GM18858 (cell line): ENCODE results near the gene TMPRSS2.

Experiments
- ATAC-seq: cut with Tn5 transposase; IDR thresholded peaks from one replicate; pipeline ENCODE4 v1.9.1; 2021; ENCODE audit not compliant: unreplicated experiment

Gene TMPRSS2

GRCh38 chr21:41507521-41508414, at the start of gene TMPRSS2:
Gene TMPRSS2, minus strand, starts transcription at chr21:41508158. Its CDS starts 10,025 bp downstream, at chr21:41498133.
- no peak for ATAC-seq

GRCh38 chr21:41555057-41555456, 47.1 kb upstream of the TMPRSS2 start:
- ATAC-seq, result no peak

DNA sequence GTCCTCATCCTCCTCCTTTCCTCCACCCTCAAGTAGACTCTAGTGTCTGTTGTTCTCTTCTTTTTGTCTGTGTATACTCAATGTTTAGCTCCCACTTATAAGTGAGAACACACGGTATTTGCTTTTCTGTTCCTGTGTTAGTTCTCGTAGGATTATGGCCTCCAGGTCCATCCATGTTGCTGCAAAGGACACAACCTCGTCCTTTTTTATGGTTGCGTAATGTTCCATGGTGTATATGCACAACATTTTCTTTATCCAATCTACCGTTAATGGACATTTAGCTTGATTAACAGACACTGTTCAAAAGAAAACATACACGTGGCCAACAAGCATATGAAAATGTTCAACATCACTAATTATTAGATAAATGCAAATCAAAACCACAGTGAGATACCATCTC, 44.3 kb upstream of the TMPRSS2 start:
- no peak for ATAC-seq

DNA sequence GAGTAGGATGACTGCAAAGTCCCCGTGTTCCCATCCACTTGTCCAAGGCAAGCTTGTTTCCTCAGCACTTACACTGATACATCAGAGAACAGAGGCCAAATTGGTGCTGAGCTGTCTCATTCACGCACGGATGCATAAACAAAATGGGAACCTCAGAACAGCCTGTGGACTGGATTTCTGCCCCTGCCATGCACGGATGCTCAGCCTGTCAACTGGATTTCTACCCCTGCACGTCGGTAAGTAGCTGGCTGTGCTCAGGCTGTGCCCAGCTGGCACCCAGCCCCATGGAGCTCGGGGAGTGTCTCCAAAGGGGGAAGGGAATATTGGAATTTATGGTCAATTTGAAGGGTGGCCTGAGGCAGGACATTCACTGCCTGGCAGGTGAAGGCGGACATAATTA, 40.8 kb upstream of the TMPRSS2 start:
- ATAC-seq, result no peak

DNA sequence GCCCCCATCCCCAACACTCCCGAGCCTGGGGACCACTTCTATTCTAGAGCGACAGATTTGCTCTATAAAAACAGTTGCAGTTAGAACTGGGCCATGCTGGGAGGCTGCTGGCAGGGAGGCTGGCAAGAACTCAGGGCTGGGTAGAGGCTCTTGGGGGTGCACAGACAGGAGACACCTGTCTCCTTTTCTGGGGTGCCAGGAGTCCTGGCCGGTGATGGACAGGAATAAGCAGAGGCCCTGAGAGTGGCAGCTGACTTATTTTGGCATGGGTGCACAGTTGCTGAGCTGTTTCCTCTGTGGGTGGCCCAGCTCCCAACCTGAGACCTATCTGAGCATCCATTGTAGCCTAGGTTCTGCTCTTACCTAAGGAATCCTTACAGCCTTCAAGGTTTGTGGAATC, 39.2 kb upstream of the TMPRSS2 start:
- no peak for ATAC-seq

DNA sequence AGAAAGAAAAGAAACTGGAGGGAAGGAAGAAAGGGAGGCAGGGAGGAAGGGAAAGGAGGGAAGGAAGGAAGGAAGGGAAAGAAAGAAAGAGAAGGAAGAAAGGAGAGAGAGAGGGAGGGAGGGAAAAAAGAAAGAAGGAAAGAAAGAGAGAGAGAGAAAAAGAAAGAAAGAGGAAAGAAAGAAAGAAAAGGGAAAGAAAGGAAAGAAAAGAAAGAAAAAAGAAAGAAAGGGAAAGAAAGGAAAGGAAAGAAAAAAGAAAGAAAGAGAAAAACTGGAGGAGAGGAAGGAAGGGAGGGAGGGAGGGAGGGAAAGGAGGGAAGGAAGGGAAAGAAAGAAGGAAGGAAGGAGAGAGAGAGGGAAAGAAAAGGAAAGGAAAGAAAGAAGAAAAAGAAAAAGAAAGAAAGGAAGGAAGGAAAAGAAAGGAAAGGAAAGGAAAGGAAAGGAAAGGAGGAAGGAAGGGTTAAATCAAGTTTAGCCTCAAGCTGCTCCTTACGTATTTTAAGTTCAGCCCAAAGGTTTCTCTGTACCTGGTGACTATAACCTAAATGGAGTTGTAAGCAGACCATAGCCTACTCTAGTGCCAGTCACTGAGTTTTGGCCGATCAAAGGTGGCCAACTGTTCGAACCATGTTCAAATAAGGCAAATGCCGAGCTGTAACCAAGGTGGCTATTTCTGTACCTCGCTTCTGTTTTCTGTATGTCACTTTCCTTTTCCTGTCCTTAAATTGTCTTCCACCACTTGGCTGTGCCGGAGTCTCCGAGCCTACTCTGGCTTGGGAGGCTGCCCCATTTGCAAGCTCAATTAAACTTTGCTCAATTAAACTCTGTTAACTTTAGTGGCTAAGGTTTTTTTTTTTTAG, 37.8 kb upstream of the TMPRSS2 start:
- ATAC-seq, result no peak

DNA sequence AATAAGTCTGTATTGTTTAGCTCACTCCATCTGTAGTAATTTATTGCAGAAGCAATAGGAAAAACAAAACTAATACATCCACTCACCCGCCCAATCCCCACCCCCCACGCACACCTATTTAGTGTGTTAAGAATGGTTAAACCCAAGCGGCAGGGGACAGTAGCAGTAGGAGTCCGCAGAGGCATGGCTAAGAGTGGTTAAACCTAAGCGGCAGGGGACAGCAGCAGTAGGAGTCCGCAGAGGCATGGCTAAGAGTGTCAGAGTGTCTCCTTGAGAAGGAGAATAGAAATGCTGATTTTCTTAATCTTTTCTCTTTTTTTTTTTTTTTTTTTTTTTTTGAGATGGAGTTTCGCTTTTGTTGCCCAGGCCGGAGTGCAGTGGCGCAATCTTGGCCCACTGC, 34.8 kb upstream of the TMPRSS2 start:
- no peak for ATAC-seq

GRCh38 chr21:41537356-41537755, 29.4 kb upstream of the TMPRSS2 start:
- ATAC-seq, result no peak

- ATAC-seq, result no peak
Measured at GRCh38 chr21:41536827-41537103, 28.8 kb upstream of the TMPRSS2 start.

GRCh38 chr21:41536076-41536826, 28.3 kb upstream of the TMPRSS2 start:
- ATAC-seq, result no peak

- ATAC-seq, result no peak
Measured at GRCh38 chr21:41530366-41530765, 22.4 kb upstream of the TMPRSS2 start.

DNA sequence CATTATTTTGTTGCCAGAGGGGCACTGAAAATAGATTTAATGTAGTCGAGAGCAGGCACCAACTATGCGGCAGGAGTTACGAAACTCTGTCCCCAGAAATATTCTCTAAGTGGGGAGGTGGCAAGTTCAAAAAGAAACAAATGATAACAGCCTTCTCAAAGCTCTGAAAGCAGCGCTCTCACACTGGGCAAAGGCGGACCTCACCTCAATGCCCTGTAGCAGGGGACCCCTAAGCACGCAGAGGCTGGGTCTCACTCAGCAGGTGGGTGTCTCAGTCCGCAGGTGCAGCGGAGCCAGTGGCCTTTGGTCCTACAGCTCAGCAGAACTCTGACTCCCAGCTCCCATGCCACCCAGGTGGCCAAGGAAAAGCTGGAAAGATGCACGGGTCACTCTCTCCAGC, 21.8 kb upstream of the TMPRSS2 start:
- ATAC-seq, result no peak

DNA sequence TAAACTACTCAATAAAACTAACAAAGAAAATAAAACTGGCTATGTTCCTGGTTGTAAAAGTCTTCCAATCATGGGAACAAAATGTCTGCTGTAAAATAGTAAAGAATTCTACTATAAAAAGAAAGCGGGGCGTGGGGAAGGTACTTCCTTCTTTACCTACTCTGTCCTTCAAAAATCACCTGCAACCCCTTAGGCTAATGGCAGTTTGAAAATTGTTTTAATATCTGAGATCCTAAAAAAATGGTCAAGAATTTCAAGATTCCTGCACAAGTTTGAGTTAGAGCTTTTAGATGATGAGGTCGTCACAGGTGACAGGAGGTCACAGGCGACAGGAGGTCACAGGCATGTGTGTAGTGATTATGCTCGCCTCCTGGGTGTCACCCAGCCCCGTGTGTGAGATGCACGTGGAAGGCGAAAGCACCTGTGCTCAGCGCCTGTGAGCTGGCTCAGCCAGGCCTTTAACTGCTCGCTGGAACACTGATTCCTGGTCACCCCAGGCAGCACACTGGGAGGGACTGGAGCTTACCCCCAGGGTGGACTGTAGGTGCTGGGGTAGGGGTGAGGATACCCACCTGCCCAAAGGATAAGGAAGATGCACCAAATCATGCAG, 18.6 kb upstream of the TMPRSS2 start:
- no peak for ATAC-seq

DNA sequence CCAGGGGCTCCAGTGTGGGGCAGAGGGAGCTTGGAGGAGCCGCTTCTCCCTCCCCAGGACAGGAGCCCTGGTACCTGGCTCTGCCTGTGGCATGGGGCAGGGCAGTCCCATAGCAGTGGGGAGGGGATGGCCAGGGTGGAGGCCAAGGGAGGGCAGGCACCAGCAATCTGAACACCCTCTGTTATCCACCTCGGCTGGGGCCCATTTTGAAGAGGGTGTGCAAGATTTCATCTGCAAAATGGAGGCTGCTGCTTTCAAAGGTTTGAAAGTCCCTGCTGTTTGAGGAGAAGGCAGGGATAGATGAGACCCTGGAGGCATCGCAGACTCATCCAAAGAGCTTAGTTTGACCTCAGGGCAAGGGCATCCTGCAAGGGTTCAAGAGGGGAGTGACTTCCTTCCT, 15.2 kb upstream of the TMPRSS2 start:
- ATAC-seq, result no peak

DNA sequence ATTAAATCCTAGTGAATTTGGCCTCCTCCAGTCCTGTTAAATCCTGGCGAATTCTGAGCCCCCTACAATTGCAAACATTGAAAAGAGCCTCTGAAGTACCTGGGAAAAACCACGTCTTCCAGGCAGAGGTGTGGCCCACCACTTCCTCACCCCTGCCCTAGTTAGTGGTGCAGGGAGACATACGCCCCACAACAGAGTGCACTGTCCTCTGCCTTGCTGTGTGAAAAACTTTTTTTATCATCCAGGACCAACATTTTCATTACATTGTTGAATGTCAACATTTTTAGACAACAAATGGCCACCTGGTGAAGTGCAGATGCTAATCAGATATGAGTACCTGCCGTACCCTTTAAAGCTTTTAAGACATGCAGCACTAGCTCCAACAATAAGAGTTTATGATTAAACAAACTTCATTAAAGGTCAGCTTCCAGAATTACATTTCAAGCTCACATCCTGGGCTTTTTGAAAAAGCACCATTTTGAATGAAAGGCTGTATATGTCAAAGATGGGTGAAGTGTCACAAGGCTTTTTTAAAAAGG, 13.6 kb upstream of the TMPRSS2 start:
- ATAC-seq, result no peak

- no peak for ATAC-seq
Measured at GRCh38 chr21:41520560-41521442, 12.8 kb upstream of the TMPRSS2 start.

- ATAC-seq, result no peak
Measured at GRCh38 chr21:41519806-41520559, 12.0 kb upstream of the TMPRSS2 start.

DNA sequence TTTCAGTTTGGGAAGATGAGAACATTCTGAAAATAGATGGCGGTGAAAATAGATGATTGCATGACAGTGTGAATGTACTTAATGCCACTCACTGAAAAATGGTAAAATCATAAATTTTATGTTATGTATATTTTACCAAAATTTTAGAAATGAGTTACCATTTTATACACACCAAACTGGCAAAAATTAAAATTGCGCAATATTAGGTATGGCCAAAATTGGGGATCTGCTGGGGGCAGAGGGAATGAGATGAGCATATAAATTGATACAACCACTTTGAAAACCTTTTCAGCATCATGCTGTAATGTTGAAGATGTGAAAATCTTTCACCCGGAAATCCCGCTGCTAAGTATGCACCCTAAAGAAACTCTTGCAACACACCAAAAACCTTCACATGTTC, 10.8 kb upstream of the TMPRSS2 start:
- ATAC-seq, result no peak

GRCh38 chr21:41511858-41512257, 3.9 kb upstream of the TMPRSS2 start:
- no peak for ATAC-seq
